Fibroblast of lung (primary cell): ENCODE data around the gene SHISA8. TPM values are rescaled to one million over a fixed set of nuclear protein-coding genes. Genes with fewer than 3 reads are reported as not detected.

Experiments
- DNase-seq, 2 donors: peaks; one replicate each; pipeline versions ENCODE4 v3.0.0 to v3.0.0-alpha.2; 2010; ENCODE audit warnings: low read depth in 2 of 2
- H2AFZ ChIP-seq: 2 replicates; pipeline ENCODE4 v1.5.1; 2012; ENCODE audit warnings: low read length, control low read depth, inconsistent platforms
- H3K27ac ChIP-seq: 2 replicates; pipeline ENCODE4 v1.5.1; 2011; ENCODE audit warnings: low read length, control low read depth; ENCODE audit not compliant: insufficient read depth
- H3K27me3 ChIP-seq: 2 replicates; pipeline ENCODE4 v1.5.1; 2011; ENCODE audit warnings: mild to moderate bottlenecking, low read length; ENCODE audit not compliant: control insufficient read depth, insufficient read depth
- H3K36me3 ChIP-seq: 2 replicates; pipeline ENCODE4 v1.5.1; 2011; ENCODE audit warnings: low read length; ENCODE audit not compliant: control insufficient read depth, insufficient read depth
- H3K4me1 ChIP-seq: 2 replicates; pipeline ENCODE4 v1.5.1; 2011; ENCODE audit warnings: low read length; ENCODE audit not compliant: control insufficient read depth, insufficient read depth; ENCODE audit errors: extremely low read depth
- H3K4me2 ChIP-seq: 2 replicates; pipeline ENCODE4 v1.5.1; 2011; ENCODE audit warnings: low read length, control low read depth; ENCODE audit not compliant: insufficient read depth; ENCODE audit errors: extremely low read depth
- H3K4me3 ChIP-seq, 4 experiments: fragments of 200-600 bp in 1 of 4; sonication (generic) in 1 of 4; replicated peaks in 1 of 4; 2 replicates each; pipeline ENCODE4 v1.5.1; 2011 to 2016; ENCODE audit warnings: low read length in 4 of 4, low read depth in 3 of 4, mild to moderate bottlenecking in 3 of 4, control low read depth in 2 of 4, inconsistent platforms in 1 of 4, mixed read lengths in 1 of 4; ENCODE audit not compliant: insufficient read depth in 1 of 4; ENCODE audit errors: control extremely low read depth in 1 of 4
- H3K79me2 ChIP-seq: 2 replicates; pipeline ENCODE4 v1.5.1; 2012; ENCODE audit warnings: mild to moderate bottlenecking, low read length, inconsistent platforms; ENCODE audit not compliant: control insufficient read depth, insufficient read depth
- H3K9ac ChIP-seq: 2 replicates; pipeline ENCODE4 v1.5.1; 2011; ENCODE audit warnings: mild to moderate bottlenecking, low read length, control low read depth; ENCODE audit not compliant: insufficient read depth
- H3K9me3 ChIP-seq: 2 replicates; pipeline ENCODE4 v1.5.1; 2012; ENCODE audit warnings: low read depth, low read length; ENCODE audit not compliant: control insufficient read depth, insufficient read depth
- H4K20me1 ChIP-seq: 2 replicates; pipeline ENCODE4 v1.5.1; 2011; ENCODE audit warnings: low read length; ENCODE audit not compliant: control insufficient read depth, insufficient read depth; ENCODE audit errors: extremely low read depth
- CTCF ChIP-seq, 2 donors: IDR thresholded peaks in 1 of 2; conservative IDR thresholded peaks in 1 of 2; 1 replicate in 1 of 2; 2 replicates in 1 of 2; pipeline ENCODE4 v1.5.1; 2011 to 2012; ENCODE audit warnings: low read length in 2 of 2, control low read depth in 1 of 2, inconsistent platforms in 1 of 2, low read depth in 1 of 2, mild to moderate bottlenecking in 1 of 2
- EZH2 ChIP-seq: IDR thresholded peaks from 2 replicates; pipeline ENCODE4 v1.5.1; 2012; ENCODE audit warnings: low read length, control low read depth, mild to moderate bottlenecking; ENCODE audit errors: missing control alignments
- polyA plus RNA-seq, 2 donors: library from polyadenylated mRNA; depleted of rRNA in 1 of 2; stranded (reverse) in 1 of 2; unstranded in 1 of 2; fragments of >200 nt; gene quantifications; 2 replicates each; pipeline ENCODE4 v1.2.1, GENCODE V29; 2011 to 2012; ENCODE audit warnings: missing spikeins in 1 of 2
- total RNA-seq: library from RNA; depleted of rRNA; stranded (reverse); fragments of >200 nt; gene quantifications from 2 replicates; pipeline ENCODE4 v1.2.1, GENCODE V29; 2014

Gene SHISA8
- total and polyA plus RNA-seq, 2 donors (not counting 1 experiment from before 2014, with no cell fraction given), result not detected

DNA sequence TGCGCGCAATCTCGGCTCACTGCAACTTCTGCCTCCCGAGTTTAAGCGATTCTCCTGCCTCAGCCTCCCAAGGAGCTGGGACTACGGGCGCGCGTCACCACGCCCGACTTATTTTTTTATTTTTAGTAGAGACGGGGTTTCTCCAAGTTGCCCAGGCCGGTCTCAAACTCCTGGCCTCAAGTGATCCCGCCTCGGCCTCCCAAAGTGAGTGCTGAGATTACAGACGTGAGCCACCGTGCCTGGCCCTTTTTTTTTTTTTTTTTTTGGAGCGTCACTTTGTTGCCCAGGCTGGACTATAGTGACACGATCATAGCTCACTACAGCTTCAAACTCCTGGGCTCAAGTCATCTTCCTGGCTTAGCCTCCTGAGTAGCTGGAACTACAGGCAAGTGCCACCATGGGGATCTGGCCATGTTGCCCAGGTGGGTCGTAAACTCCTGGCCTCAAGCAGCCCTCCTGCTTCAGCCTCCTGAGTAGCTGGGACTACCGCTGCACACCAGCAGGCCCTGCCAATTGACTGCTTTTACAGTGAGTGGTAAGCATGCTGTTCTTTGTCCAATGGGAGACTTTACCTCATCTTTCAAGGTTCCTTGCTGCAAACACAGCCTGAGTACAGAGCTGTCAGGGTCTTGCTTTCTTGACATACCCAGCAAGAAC lies 32.7 kb upstream of the SHISA8 start:
- H3K9ac ChIP-seq, result no peak overlapping the region
- peak overlapping the region; percentile 79 for H3K4me2 ChIP-seq

GRCh38 chr22:41946629-41947423 lies 32.0 kb upstream of the SHISA8 start, which contains the start of gene CENPM:
TSS of gene CENPM (minus strand) at chr22:41947152. CDS start at chr22:41947076, 76 bp downstream.
- Histone ChIP-seq H3K4me2 (peak within 1 kb of the TSS; percentile 91), H3K79me2 (peaks cover 9% of the 10 kb centered on the region), H4K20me1 (no peaks in the 10 kb centered on the region), H3K27me3 (no peaks in the 10 kb centered on the region), H3K9ac (peak within 1 kb of the TSS; percentile 65), H3K4me3 (peak within 1 kb of the TSS; percentile 74 to 89 (median 84)), H3K9me3 (no peaks in the 10 kb centered on the region), H2AFZ (peak within 1 kb of the TSS; percentile 92), H3K27ac (peak within 1 kb of the TSS; percentile 75), H3K36me3 (peaks cover 2% of the 10 kb centered on the region), H3K4me1 (peaks cover 8% of the 10 kb centered on the region)
- TF ChIP-seq CTCF (conservative IDR thresholded peaks at IDR 0.05 in 1 of 2, IDR thresholded peaks at IDR 0.05 in 1 of 2; ENCODE audit: low read depth in 1 of 2, low read length in 2 of 2) (no peak), EZH2 (no peak)
- DNase-seq, result peak; percentile 91

More for the DNA sequence above, 32.7 kb upstream of the SHISA8 start:
- no peaks in the 10 kb centered on the region for H3K27me3 ChIP-seq
- no peak for DNase-seq
- H3K36me3 ChIP-seq, result peaks cover 2% of the 10 kb centered on the region
- H3K4me3 ChIP-seq, result peak overlapping the region in 1 of 4 experiments; percentile 82
- no peaks in the 10 kb centered on the region for H4K20me1 ChIP-seq
- no peaks in the 10 kb centered on the region for H3K9me3 ChIP-seq
- peaks cover 9% of the 10 kb centered on the region for H3K79me2 ChIP-seq
- H3K27ac ChIP-seq, result peak overlapping the region; percentile 75
- H2AFZ ChIP-seq, result peak overlapping the region; percentile 90
- no peak for TF ChIP-seq CTCF (conservative IDR thresholded peaks at IDR 0.05 in 1 of 2, IDR thresholded peaks at IDR 0.05 in 1 of 2; ENCODE audit: low read depth in 1 of 2, low read length in 2 of 2)
- TF ChIP-seq EZH2, result no peak
- H3K4me1 ChIP-seq, result peaks cover 7% of the 10 kb centered on the region

DNA sequence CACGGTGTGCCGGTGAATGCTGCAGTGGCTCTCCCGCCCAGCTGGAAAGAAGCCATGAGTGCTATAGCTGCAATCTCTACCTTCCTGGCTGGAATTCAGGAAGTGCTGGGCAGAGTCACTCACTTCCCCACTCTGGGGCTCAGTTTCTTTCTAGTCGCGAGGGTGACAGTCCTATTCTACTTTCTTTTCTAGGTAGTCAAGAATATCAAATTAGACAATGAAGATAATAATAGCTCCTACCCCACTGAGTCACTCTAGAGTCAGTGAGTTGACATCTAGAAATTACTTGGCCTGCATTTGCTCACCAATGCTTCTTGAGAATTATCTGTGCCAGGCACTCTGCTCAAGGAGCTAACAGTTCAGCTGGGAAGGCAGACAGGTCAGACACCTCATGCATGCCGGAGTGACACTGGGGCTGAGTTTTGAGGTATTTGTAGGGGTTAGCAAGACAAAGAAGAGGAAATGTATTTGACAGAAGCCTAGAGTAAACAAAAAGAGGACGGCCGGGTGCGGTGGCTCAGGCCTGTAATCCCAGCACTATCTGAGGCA lies 28.9 kb upstream of the SHISA8 start:
- no peaks in the 10 kb centered on the region for H3K9me3 ChIP-seq
- no peak overlapping the region for H3K4me2 ChIP-seq
- H2AFZ ChIP-seq, result no peak overlapping the region
- peak in 1 of 2 donors; percentile 32 for DNase-seq
- no peak for TF ChIP-seq CTCF (conservative IDR thresholded peaks at IDR 0.05 in 1 of 2, IDR thresholded peaks at IDR 0.05 in 1 of 2; ENCODE audit: low read depth in 1 of 2, low read length in 2 of 2)
- TF ChIP-seq EZH2, result no peak
- H3K27ac ChIP-seq, result no peak overlapping the region
- no peaks in the 10 kb centered on the region for H3K27me3 ChIP-seq
- no peak overlapping the region for H3K9ac ChIP-seq
- H3K79me2 ChIP-seq, result peaks cover 9% of the 10 kb centered on the region
- no peaks in the 10 kb centered on the region for H4K20me1 ChIP-seq
- no peak overlapping the region for H3K4me3 ChIP-seq
- H3K4me1 ChIP-seq, result peaks cover 19% of the 10 kb centered on the region
- H3K36me3 ChIP-seq, result peaks cover 4% of the 10 kb centered on the region
